Chondrocyte (in vitro differentiated cells): ENCODE data around the gene CD9. TPM values are rescaled to one million over a fixed set of nuclear protein-coding genes. Genes with fewer than 3 reads are reported as not detected.
"Not testable (repeated sequence)": the region's sequence is repeated elsewhere in the genome, so short reads cannot be mapped to it uniquely, and the experiment has no call there.

Experiments
- DNase-seq: peaks from one replicate; pipeline ENCODE4 v3.0.0; 2021; ENCODE audit warnings: mixed read lengths, low spot score
- H3K27ac Mint-ChIP-seq: one replicate; pipeline ENCODE4 v1.8.0; 2021; ENCODE audit warnings: mild to moderate bottlenecking, moderate library complexity, mixed read lengths; ENCODE audit not compliant: unreplicated experiment
- H3K27me3 Mint-ChIP-seq: 2 replicates; pipeline ENCODE4 v1.8.0; 2021; ENCODE audit warnings: low read depth, mixed read lengths
- H3K36me3 Mint-ChIP-seq: 2 replicates; pipeline ENCODE4 v1.8.0; 2021; ENCODE audit warnings: low read depth, mixed read lengths
- H3K4me1 Mint-ChIP-seq: 2 replicates; pipeline ENCODE4 v1.8.0; 2021; ENCODE audit warnings: low read depth, mild to moderate bottlenecking, mixed read lengths
- H3K4me3 Mint-ChIP-seq: one replicate; pipeline ENCODE4 v1.8.0; 2021; ENCODE audit warnings: mild to moderate bottlenecking, moderate library complexity, mixed read lengths; ENCODE audit not compliant: unreplicated experiment
- H3K9me3 Mint-ChIP-seq: 2 replicates; pipeline ENCODE4 v1.8.0; 2021; ENCODE audit warnings: low read depth, mixed read lengths
- total RNA-seq: library from RNA; stranded (reverse); gene quantifications from 3 replicates; pipeline ENCODE4 v1.2.1, GENCODE V29; 2021
- TF ChIP-seq, protein P1 (sequence below): fragments of 200-600 bp; sonication (generic); IDR thresholded peaks from 2 replicates; pipeline ENCODE4 v1.5.0; 2021; ENCODE audit warnings: antibody characterized with exemption, mild to moderate bottlenecking, moderate library complexity

CD9 gene
- total RNA-seq, 1 donor from 2014 or later = 60.7 TPM

DNA sequence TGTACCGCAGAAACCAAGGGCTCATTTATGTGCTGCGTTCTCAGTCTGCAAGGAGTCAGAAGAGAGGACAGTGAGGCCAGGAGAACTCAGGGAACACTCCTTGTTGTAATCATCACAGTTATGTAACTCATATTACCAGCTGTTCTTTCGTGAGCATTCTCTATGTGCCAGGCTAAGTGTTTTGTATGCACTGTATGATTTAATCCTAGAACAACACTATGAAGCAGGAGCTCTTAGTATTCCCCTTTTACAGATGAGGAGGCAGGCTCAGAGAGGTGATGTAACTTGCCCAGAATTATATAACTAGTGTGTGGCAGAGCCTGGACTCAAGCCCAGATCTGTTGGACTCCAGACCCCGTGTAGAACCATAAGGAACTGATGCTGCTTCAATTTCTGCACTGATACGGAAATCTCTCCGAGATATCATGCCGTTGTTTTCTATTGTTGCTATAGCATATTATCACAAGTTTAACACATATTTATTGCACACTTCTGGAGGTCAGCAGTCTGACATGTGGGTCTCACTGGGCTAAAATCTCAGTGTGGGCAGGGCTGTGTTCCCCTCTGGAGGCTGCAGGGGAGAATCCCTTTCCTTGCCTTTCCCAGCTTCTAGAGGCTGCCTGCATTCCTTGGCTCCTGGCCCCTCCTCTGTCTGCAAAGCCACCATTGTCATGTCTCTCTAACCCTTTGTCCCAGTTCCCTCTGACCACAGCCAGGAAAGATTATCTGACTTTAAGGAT is 16.3 kb upstream of the CD9 start:
- DNase-seq = no peak

DNA sequence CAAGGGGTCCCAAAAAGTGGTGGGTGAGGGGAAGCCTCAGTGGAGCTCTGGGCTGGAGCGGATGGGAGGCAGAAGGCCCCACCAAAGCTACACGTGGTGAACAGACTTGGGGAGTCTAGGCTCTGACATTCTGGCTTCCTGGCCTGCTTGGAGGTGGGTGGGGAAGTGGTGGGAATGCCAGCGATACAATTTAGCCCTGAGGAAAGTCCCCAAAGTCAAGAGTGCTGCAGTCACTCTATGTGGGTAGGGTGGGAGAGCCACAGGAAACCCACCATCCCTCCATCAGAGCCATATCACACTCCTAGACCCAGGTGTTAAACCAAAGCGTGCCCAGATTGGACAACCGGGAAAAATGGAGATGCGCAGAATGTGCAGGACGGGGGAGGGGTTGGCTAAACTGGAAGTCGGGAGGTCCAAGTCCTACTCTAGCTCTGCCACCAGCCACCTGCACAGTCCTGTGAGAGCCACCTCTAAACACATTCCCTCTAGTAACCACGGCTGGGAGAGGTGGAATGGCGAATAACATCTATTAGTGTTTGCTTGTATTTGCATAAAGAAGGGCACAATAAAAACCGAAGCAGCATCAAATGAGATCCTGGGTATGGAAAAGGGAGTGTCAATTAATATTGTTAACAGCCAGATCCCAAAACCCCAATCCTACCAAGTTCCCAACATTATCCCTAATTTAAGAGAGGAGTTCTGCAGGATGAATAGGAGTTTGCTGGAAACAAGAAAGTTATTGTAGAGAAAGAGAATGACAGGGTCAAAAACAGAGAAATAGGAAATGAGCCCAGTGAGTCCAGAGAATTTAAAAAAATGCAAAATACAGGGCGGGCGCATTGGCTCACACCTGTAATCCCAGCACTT is 14.0 kb upstream of the CD9 start:
- H3K36me3 Mint-ChIP-seq = no peaks in the 10 kb centered on the region
- H3K27ac Mint-ChIP-seq = no peak overlapping the region
- H3K27me3 Mint-ChIP-seq = peaks cover 5% of the 10 kb centered on the region
- H3K9me3 Mint-ChIP-seq = no peaks in the 10 kb centered on the region
- H3K4me1 Mint-ChIP-seq = peaks cover 3% of the 10 kb centered on the region
- no peak overlapping the region for H3K4me3 Mint-ChIP-seq
- TF ChIP-seq, protein P1, sequence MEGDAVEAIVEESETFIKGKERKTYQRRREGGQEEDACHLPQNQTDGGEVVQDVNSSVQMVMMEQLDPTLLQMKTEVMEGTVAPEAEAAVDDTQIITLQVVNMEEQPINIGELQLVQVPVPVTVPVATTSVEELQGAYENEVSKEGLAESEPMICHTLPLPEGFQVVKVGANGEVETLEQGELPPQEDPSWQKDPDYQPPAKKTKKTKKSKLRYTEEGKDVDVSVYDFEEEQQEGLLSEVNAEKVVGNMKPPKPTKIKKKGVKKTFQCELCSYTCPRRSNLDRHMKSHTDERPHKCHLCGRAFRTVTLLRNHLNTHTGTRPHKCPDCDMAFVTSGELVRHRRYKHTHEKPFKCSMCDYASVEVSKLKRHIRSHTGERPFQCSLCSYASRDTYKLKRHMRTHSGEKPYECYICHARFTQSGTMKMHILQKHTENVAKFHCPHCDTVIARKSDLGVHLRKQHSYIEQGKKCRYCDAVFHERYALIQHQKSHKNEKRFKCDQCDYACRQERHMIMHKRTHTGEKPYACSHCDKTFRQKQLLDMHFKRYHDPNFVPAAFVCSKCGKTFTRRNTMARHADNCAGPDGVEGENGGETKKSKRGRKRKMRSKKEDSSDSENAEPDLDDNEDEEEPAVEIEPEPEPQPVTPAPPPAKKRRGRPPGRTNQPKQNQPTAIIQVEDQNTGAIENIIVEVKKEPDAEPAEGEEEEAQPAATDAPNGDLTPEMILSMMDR = no peak
- DNase-seq = no peak

More for the DNA sequence above, 16.3 kb upstream of the CD9 start:
- no peaks in the 10 kb centered on the region for H3K27me3 Mint-ChIP-seq
- no peaks in the 10 kb centered on the region for H3K36me3 Mint-ChIP-seq
- no peak overlapping the region for H3K4me3 Mint-ChIP-seq
- H3K27ac Mint-ChIP-seq = no peak overlapping the region
- H3K9me3 Mint-ChIP-seq = no peaks in the 10 kb centered on the region
- TF ChIP-seq, protein P1 = no peak
- H3K4me1 Mint-ChIP-seq = peaks cover 8% of the 10 kb centered on the region

DNA sequence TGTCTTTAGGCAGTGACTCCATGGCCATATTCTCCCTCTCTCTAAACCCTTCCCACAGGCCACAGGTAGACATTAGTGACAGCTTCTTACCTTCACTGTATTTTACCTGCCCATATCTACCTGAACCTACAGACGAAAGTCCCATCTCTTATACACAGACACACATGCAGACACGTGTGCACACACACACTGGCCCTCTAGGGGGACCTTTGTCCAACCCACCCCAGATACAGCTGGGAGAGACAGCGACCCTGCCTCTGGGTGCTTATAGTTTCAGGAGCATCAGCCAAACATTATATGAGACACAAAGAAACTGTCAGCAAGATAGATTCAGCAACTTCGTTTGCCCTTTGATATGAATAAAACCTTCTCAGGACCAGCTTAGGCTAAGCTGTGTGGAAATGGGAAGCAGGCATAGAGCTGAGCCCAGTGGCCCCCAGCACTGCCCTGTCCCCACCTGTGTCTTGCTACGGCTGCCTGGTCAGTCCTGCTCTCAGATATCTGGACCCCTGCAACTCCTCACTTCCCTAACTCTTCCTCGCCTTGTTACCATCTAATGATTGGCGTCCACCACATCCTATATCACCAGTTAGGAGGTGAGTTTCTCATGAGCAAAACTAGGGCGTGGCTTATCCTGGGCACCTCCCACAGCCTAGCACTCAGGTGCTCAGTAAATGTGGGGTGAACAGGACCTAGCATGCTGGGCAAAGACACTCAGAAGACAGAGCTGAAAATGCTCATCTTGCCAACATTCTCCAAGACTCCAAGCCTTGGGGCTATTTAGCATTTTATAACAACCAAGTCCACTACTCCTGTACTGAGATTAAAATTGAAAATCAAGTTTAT is 12.0 kb upstream of the CD9 start:
- H3K27ac Mint-ChIP-seq = peak overlapping the region; percentile 20

DNA sequence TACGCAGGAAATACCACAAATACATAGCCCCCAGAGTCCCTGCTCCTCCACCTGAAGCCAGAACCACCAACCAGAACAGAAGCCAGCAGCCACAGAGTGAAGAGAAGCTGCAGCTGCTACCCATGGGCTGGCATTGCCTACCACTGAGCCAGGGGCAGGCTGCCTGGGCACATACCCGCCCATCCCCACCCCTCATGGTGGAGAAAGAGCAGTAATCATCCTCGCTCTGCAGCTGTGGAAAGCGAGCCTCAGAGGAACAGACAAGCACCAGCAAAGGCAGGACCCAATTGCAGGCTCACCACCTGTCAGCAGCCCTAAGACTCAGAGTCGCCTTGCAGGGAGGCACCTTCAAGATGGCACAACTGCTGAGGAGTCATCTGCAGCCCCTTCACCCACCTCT is 11.2 kb upstream of the CD9 start:
- H3K9me3 Mint-ChIP-seq = no peaks in the 10 kb centered on the region
- peaks cover 17% of the 10 kb centered on the region for H3K27me3 Mint-ChIP-seq
- H3K36me3 Mint-ChIP-seq = no peaks in the 10 kb centered on the region
- no peak overlapping the region for H3K4me3 Mint-ChIP-seq
- TF ChIP-seq, protein P1 = no peak
- H3K4me1 Mint-ChIP-seq = peaks cover 3% of the 10 kb centered on the region
- no peak for DNase-seq
- no peak overlapping the region for H3K27ac Mint-ChIP-seq

More for the DNA sequence above, 12.0 kb upstream of the CD9 start:
- no peaks in the 10 kb centered on the region for H3K36me3 Mint-ChIP-seq
- peaks cover 12% of the 10 kb centered on the region for H3K27me3 Mint-ChIP-seq
- TF ChIP-seq, protein P1 = no peak
- H3K4me3 Mint-ChIP-seq = no peak overlapping the region
- no peaks in the 10 kb centered on the region for H3K9me3 Mint-ChIP-seq
- H3K4me1 Mint-ChIP-seq = peaks cover 3% of the 10 kb centered on the region
- DNase-seq = no peak

DNA sequence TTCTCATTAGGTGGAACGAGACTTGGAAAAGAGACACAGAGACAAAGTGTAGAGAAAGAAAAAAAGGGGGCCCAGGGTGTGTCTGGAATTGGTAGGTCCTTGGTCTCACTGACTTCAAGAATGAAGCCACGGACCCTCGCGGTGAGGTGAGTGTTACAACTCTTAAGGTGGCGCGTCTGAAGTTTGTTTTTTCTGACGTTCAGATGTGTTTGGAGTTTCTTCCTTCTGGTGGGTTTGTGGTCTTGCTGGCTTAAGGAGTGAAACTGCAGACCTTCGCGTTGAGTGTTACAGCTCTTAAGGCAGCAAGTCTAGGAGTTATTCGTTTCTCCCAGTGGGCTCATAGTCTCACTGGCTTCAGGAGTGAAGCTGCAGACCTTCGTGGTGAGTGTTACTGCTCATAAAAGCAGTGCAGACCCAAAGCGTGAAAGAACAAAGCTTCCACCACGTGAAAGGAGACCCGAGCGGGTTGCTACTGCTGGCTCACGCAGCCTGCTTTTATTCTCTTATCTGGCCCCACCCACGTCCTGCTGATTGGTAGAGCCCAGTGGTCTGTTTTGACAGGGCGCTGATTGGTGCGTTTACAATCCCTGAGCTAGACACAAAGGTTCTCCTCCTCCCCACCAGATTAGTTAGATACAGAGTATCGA is 10.1 kb upstream of the CD9 start:
- H3K9me3 Mint-ChIP-seq, H3K4me3 Mint-ChIP-seq, H3K27ac Mint-ChIP-seq, DNase-seq, H3K36me3 Mint-ChIP-seq, H3K4me1 Mint-ChIP-seq: not testable (repeated sequence)
- H3K27me3 Mint-ChIP-seq = peaks cover 17% of the 10 kb centered on the region

DNA sequence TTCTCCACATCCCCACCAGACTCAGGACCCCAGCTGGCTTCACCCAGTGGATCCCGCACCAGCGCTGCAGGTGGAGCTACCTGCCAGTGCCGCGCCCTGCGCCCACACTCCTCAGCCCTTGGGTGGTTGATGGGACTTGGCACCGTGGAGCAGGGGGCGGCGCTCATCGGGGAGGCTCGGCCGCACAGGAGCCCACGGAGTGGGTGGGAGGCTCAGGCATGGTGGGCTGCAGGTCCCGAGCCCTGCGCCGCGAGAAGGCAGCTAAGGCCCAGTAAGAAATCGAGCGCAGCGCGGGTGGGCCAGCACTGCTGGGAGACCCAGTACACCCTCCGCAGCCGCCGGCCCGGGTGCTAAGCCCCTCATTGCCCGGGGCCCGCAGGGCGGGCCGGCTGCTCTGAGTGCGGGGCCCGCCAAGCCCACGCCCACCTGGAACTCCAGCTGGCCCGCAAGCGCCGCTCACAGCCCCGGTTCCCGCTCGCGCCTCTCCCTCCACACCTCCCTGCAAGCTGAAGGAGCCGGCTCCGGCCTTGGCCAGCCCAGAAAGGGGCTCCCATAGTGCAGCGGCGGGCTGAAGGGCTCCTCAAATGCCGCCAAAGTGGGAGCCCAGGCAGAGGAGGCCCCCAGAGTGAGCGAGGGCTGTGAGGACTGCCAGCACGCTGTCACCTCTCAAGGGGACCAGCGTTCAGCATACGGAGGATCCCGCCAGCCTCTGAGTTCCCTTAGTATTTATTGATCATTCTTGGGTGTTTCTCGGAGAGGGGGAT is 9.3 kb upstream of the CD9 start:
- not testable (repeated sequence) for H3K27ac Mint-ChIP-seq, H3K36me3 Mint-ChIP-seq, H3K4me1 Mint-ChIP-seq, H3K4me3 Mint-ChIP-seq, H3K9me3 Mint-ChIP-seq
- peak; percentile 84 for DNase-seq
- peaks cover 17% of the 10 kb centered on the region for H3K27me3 Mint-ChIP-seq
